ENCODE results near the gene EDA. TPM values are rescaled to one million over a fixed set of nuclear protein-coding genes. Genes with fewer than 3 reads are reported as not detected.
"Not testable (repeated sequence)": the region's sequence is repeated elsewhere in the genome, so short reads cannot be mapped to it uniquely, and the experiment has no call there.

The EDA gene
- total RNA-seq, 2 experiments from 2014 or later = 4.2 to 5.1 TPM

DNA sequence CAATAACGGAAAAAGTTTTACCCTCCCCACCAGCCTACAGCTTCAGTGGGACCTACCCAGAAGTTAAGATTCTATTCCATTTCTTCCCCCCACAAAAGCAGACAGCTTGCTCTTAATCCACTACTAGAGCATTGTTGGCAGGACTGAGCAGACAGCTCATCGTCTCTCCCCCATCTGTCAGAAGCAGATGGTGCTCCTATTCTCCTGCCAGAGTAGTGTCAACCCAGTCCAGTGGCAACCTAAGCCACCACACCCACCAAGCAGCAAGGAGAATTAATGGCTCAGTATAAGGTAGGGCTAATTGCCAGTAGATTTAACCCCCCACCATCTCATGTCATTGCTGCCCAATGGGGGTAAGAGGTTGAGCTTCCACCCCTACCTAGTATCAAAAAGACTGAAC lies 371.8 kb downstream of the EDA start:
- no peak for DNase-seq
- H3K4me1 Mint-ChIP-seq (ENCODE audit: low read depth) = peaks cover 2% of the 10 kb centered on the region
- H3K27ac Mint-ChIP-seq = no peak overlapping the region
- H3K27me3 Mint-ChIP-seq (ENCODE audit: low read depth) = no peaks in the 10 kb centered on the region
- no peak overlapping the region for H3K4me3 Mint-ChIP-seq
- intact Hi-C loops (cut with micrococcal nuclease) = no loop called here
- H3K36me3 Mint-ChIP-seq (ENCODE audit: low read depth) = no peaks in the 10 kb centered on the region
- peaks cover 1% of the 10 kb centered on the region for H3K9me3 Mint-ChIP-seq
- CTCF ChIA-PET = no interaction called here

DNA sequence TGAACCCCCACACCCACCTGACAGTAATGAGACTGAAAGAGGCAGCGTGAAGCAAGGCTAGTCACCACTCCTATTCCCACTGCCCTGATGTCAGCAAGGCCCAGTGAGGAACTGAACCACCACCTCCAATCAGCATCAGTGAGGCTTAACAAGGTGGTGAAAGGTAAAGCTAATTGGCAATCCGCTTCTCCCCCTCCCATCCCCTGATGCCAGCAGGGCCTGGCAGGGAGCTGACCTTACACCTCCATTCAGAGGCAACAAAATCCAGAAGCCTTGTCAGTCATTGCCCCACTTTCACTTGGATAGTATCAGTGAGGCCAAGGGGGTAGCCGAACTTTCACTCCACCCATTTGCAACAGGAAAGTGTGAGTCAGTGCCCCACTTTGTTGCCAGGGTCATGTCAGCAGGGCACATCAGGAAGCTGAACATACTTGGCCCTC lies 373.1 kb downstream of the EDA start:
- intact Hi-C loops (cut with micrococcal nuclease) = no loop called here
- peaks cover 1% of the 10 kb centered on the region for H3K9me3 Mint-ChIP-seq
- H3K4me1 Mint-ChIP-seq (ENCODE audit: low read depth) = peaks cover 2% of the 10 kb centered on the region
- H3K36me3 Mint-ChIP-seq (ENCODE audit: low read depth) = no peaks in the 10 kb centered on the region
- H3K4me3 Mint-ChIP-seq = no peak overlapping the region
- H3K27ac Mint-ChIP-seq = no peak overlapping the region
- DNase-seq = peak; percentile 31
- H3K27me3 Mint-ChIP-seq (ENCODE audit: low read depth) = no peaks in the 10 kb centered on the region
- CTCF ChIA-PET = interaction anchor here (1.4 kb wide), 1 partner anchor 42 kb away, joined by 3 read pairs; no protein-coding TSS in a partner anchor

DNA sequence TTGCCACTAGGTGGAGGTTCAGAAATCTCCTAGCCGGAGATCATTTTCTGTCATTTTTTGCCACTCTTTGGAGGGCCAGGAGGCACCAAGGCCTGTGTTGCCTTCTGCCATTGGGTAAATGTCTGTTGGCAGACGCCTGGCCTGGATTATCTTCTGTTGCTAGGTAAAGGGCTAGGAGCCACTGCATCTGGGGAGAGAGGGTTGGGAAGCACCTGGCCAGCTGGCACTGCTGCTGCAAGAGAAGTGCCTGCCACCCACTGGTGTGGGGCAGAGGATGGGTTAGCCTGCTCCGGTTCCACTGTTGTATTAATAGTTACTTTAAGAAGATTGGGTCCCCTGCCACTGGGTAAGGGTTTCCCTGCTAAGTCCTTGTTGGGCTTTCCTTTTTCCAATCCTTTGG lies 375.8 kb downstream of the EDA start:
- CTCF ChIA-PET = no interaction called here
- Mint-ChIP-seq H3K4me1 (ENCODE audit: low read depth) (peaks cover 2% of the 10 kb centered on the region), H3K27me3 (ENCODE audit: low read depth) (no peaks in the 10 kb centered on the region), H3K9me3 (peaks cover 1% of the 10 kb centered on the region), H3K36me3 (ENCODE audit: low read depth) (no peaks in the 10 kb centered on the region), H3K27ac (no peak overlapping the region), H3K4me3 (no peak overlapping the region)
- no peak for DNase-seq
- intact Hi-C loops (cut with micrococcal nuclease) = no loop called here

DNA sequence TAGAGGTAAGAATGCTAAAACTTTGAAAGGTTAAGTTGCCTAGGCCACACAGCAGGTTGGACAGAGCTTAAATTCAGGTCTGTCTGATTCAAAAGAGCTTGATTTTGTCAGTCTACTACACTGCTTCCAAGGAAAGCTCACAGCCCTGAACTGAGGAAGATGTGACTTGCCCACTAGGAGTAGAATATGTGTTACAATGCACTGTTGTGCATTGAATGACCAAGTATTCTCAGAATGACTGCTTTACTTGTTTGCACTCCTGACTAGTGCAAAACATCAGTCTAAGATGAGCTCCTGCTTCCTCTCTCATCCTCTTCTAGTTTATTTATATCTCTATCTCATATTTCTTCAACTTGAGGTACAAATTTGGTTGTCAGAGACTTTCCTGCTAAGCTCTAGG lies 377.6 kb downstream of the EDA start:
- H3K36me3 Mint-ChIP-seq (ENCODE audit: low read depth) = peaks cover 5% of the 10 kb centered on the region
- H3K27me3 Mint-ChIP-seq (ENCODE audit: low read depth) = no peaks in the 10 kb centered on the region
- no peaks in the 10 kb centered on the region for H3K9me3 Mint-ChIP-seq
- CTCF ChIA-PET = no interaction called here
- no peak overlapping the region for H3K4me3 Mint-ChIP-seq
- no peak for DNase-seq
- no peak overlapping the region for H3K27ac Mint-ChIP-seq
- intact Hi-C loops (cut with micrococcal nuclease) = no loop called here
- no peaks in the 10 kb centered on the region for H3K4me1 Mint-ChIP-seq (ENCODE audit: low read depth)

DNA sequence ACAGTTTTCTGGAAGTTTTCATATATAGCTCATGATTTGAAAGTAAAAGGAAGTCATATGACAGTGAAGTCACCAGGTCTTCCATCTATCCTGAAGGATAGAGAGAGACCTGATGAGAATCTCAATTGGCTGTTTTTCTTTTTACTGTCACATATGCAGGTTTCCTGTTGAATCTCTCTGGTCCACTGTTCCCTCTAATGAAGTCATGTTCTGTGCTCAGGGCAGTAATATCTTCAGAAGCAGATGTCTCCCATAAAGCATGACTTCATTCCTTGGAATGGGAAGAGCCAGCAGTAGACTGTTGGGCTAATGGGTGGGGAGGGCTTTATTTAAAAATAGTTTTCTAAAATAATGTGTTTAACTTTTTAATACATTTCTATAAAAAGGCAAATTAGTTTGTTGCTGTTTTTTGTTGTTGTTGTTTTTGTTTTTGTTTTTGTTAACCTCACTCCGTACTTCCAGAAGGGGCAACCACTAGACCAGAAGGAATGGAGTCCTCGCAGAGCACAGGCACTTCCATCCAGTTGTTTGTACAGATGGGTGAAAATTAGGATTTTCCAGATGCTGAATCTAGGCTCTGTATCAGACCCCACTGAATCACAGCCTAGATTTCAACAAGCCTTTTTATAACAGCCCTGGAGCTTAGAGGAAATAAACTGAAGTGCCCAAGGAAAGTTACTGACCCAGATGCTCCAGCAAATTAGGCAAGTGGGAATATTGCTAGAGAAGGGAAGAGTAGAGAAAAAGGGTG lies 379.6 kb downstream of the EDA start:
- no peaks in the 10 kb centered on the region for H3K9me3 Mint-ChIP-seq
- H3K27ac Mint-ChIP-seq = no peak overlapping the region
- no peaks in the 10 kb centered on the region for H3K27me3 Mint-ChIP-seq (ENCODE audit: low read depth)
- no peak overlapping the region for H3K4me3 Mint-ChIP-seq
- H3K36me3 Mint-ChIP-seq (ENCODE audit: low read depth) = peaks cover 7% of the 10 kb centered on the region
- intact Hi-C loops (cut with micrococcal nuclease) = no loop called here
- CTCF ChIA-PET = interaction anchor here (1.6 kb wide), 1 partner anchor 137 kb away, joined by 5 read pairs; the partner anchor contains the start of gene IGBP1
- no peaks in the 10 kb centered on the region for H3K4me1 Mint-ChIP-seq (ENCODE audit: low read depth)
- no peak for DNase-seq

DNA sequence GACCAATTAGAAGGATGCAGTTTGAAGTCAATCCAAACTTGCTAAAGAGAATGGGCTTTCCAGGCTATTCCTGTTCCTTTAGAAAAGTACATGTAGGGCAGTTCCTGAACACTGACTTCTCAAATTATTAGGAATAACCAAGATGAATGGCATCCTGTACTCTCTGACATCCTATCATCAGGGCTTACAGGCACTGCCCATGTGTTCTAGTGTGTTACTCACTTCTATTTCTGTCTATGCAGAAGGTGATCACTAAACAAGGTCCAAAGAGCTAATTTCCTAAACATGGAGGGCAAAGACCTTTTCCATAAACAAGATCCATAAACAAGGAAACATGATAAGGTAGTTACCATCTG lies 380.2 kb downstream of the EDA start:
- Mint-ChIP-seq H3K4me1 (ENCODE audit: low read depth) (no peaks in the 10 kb centered on the region), H3K9me3 (no peaks in the 10 kb centered on the region), H3K27me3 (ENCODE audit: low read depth) (no peaks in the 10 kb centered on the region), H3K4me3 (no peak overlapping the region), H3K36me3 (ENCODE audit: low read depth) (peaks cover 7% of the 10 kb centered on the region), H3K27ac (no peak overlapping the region)
- DNase-seq = no peak
- CTCF ChIA-PET = no interaction called here
- intact Hi-C loops (cut with micrococcal nuclease) = no loop called here

DNA sequence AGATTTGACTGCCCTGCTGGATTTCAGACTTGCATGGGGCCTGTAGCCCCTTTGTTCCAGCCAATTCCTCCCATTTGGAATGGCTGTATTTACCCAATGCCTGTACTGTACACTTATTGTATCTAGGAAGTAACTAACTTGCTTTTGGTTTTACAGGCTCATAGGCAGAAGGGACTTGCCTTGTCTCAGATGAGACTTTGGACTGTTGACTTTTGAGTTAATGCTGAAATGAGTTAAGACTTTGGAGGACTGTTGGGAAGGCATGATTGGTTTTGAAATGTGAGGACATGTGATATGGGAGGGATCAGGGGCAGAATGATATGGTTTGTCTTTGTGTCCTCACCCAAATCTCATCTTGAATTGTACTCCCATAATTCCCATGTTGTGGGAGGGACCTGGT lies 382.4 kb downstream of the EDA start:
- CTCF ChIA-PET; H3K4me1 Mint-ChIP-seq (ENCODE audit: low read depth); DNase-seq; H3K4me3 Mint-ChIP-seq; H3K36me3 Mint-ChIP-seq (ENCODE audit: low read depth); intact Hi-C loops (cut with micrococcal nuclease); H3K27me3 Mint-ChIP-seq (ENCODE audit: low read depth); H3K27ac Mint-ChIP-seq; H3K9me3 Mint-ChIP-seq: not testable (repeated sequence)

DNA sequence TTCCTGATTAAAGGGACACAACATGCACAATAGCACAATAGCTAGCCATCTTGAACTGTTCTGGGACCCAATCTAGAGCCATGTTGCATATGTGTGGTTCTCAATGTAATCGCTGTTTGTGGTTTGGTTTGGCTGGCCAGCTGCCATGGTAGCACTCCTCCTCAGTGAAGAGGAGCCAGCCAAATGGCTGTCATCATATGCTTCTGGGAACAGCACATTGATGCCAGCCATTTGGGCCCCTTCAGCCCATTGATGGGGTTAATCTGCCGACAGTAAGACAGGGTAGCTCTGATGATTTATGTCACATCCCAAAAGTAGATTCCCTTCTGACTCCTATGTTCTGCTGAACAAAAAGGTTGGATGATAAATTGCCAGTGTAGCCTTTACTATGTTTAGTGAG lies 385.4 kb downstream of the EDA start:
- CTCF ChIA-PET = no interaction called here
- intact Hi-C loops (cut with micrococcal nuclease) = no loop called here

DNA sequence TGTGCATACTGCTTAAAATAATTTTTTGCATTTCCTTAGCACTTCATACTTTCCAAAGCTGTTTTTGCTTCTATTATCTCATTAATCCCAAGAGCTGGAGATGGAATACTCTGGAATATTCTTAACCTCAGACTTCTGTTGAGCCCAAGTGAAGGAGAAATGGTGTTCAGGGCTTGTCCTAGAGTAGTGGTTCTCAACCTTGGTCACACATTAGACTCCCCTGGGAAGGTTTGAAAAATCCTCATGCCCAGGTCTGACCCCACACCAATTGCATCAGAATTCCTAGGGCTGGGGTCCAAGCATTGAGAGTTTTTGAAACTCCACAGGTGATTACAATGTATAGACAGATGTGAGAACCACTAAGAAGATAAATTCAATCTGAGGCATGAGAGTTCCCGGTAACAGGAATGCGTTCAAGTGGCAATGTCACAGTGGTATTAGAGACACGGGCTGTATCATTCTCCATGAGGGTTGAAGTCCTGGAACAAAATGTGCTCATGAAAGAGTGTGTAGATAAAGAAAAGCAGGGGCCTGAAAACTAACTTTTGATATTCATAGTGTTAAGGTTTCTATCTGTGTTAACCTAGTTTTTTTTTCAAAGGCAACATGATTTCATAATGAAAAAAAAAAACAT lies 385.9 kb downstream of the EDA start:
- CTCF ChIA-PET = no interaction called here
- H3K36me3 Mint-ChIP-seq (ENCODE audit: low read depth) = peaks cover 7% of the 10 kb centered on the region
- H3K9me3 Mint-ChIP-seq = peaks cover under 1% of the 10 kb centered on the region
- H3K4me1 Mint-ChIP-seq (ENCODE audit: low read depth) = no peaks in the 10 kb centered on the region
- intact Hi-C loops (cut with micrococcal nuclease) = no loop called here
- H3K27me3 Mint-ChIP-seq (ENCODE audit: low read depth) = no peaks in the 10 kb centered on the region
- no peak overlapping the region for H3K4me3 Mint-ChIP-seq
- H3K27ac Mint-ChIP-seq = no peak overlapping the region
- no peak for DNase-seq

More for the DNA sequence above, 385.4 kb downstream of the EDA start:
- peaks cover 7% of the 10 kb centered on the region for H3K36me3 Mint-ChIP-seq (ENCODE audit: low read depth)
- no peaks in the 10 kb centered on the region for H3K27me3 Mint-ChIP-seq (ENCODE audit: low read depth)
- no peak for DNase-seq
- H3K4me1 Mint-ChIP-seq (ENCODE audit: low read depth) = no peaks in the 10 kb centered on the region
- no peak overlapping the region for H3K4me3 Mint-ChIP-seq
- no peaks in the 10 kb centered on the region for H3K9me3 Mint-ChIP-seq
- no peak overlapping the region for H3K27ac Mint-ChIP-seq

DNA sequence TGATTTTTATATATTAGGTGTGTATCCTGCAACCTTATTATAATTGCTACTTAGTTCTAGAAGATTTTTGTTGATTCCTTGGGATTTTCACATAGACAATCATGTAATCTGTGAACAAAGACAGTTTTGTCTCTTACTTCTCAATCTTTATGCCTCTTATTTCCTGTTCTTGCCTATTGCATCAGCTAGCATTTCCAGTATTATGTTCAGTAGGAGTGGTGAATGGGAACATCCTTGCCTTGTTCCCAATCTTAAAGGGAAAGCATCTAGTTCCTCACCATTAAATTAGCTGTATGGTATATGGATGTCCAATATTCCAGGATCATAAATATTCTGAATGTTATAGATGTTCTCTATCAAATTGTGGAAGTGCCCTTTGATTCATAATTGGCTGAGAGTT lies 392.0 kb downstream of the EDA start:
- Mint-ChIP-seq H3K27me3 (ENCODE audit: low read depth) (no peaks in the 10 kb centered on the region), H3K36me3 (ENCODE audit: low read depth) (no peaks in the 10 kb centered on the region), H3K4me1 (ENCODE audit: low read depth) (no peaks in the 10 kb centered on the region), H3K9me3 (peaks cover 5% of the 10 kb centered on the region), H3K27ac (no peak overlapping the region), H3K4me3 (no peak overlapping the region)
- CTCF ChIA-PET = no interaction called here
- no peak for DNase-seq
- intact Hi-C loops (cut with micrococcal nuclease) = no loop called here

DNA sequence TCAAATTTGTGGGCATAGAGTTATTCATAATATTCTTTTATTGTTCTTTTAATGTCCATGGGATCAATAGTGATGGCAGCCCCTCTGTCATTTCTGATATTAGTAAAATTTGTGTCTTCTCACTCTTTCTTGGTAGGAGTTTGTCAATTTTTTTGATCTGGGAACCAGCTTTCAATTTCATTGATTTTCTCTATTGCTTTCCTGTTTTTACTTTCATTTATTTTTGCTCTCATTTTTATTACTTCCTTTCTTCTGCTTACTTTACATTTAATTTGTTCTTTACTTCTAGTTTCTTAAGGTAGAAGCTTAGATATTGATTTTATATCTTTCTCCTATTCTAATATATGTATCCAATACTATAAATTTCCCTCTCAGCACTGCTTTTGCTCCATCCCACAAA lies 393.1 kb downstream of the EDA start:
- Mint-ChIP-seq H3K4me1 (ENCODE audit: low read depth) (peaks cover 2% of the 10 kb centered on the region), H3K27ac (no peak overlapping the region), H3K4me3 (no peak overlapping the region), H3K36me3 (ENCODE audit: low read depth) (no peaks in the 10 kb centered on the region), H3K9me3 (peaks cover 5% of the 10 kb centered on the region), H3K27me3 (ENCODE audit: low read depth) (no peaks in the 10 kb centered on the region)
- no peak for DNase-seq
- intact Hi-C loops (cut with micrococcal nuclease) = no loop called here
- CTCF ChIA-PET = no interaction called here

DNA sequence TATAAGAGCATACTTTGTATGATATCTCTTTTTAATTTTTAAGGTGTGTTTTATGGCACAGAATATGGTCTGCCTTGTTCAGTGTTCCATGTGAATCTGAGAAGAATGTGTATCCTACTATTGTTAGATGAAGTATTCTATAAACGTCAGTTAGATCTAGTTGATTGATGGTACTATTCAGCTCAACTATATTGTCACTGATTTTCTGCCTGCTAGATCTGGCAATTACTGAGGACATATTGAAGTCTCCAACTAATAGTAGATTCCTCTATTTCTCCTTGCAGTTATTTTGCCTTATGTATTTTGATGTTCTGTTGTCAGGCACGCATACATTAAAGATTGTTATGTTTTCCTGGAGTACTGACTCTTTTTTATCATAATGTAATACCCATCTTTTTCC lies 394.1 kb downstream of the EDA start:
- Mint-ChIP-seq H3K9me3 (peaks cover 5% of the 10 kb centered on the region), H3K27ac (no peak overlapping the region), H3K36me3 (ENCODE audit: low read depth) (no peaks in the 10 kb centered on the region), H3K4me1 (ENCODE audit: low read depth) (peaks cover 5% of the 10 kb centered on the region), H3K27me3 (ENCODE audit: low read depth) (no peaks in the 10 kb centered on the region), H3K4me3 (no peak overlapping the region)
- intact Hi-C loops (cut with micrococcal nuclease) = no loop called here
- no peak for DNase-seq
- CTCF ChIA-PET = no interaction called here

DNA sequence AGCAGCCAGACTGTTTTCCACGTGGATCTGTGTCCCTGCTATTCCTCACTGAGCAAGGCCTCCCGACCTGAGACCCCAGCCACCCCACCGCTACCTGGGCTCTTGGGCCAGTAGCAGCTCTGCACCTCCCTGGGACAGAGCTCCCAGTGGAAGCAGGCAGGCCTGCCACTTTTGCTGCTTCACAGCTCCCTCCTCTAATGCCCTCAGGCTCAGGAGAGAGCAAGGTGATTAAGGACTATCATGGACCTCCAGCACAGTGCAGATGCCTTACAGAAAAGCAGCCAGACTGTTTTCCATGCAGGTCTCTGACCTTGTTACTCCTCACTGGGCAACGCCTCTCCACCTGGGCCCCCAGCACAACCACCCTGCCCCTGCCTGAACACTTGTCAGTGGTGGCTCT lies 396.8 kb downstream of the EDA start:
- CTCF ChIA-PET = no interaction called here
- Mint-ChIP-seq H3K27ac (no peak overlapping the region), H3K27me3 (ENCODE audit: low read depth) (no peaks in the 10 kb centered on the region), H3K9me3 (peaks cover 3% of the 10 kb centered on the region), H3K36me3 (ENCODE audit: low read depth) (no peaks in the 10 kb centered on the region), H3K4me1 (ENCODE audit: low read depth) (peaks cover 26% of the 10 kb centered on the region), H3K4me3 (no peak overlapping the region)
- DNase-seq = no peak
- intact Hi-C loops (cut with micrococcal nuclease) = no loop called here

Data from activated naive CD4-positive, alpha-beta T cell treated with anti-CD3 and anti-CD28 coated beads for 36 hours (primary cell).